GM18499 (cell line): ENCODE measurements around the gene ZNF862.

Experiments
- ATAC-seq: cut with Tn5 transposase; IDR thresholded peaks from one replicate; pipeline ENCODE4 v1.9.1; 2021; ENCODE audit warnings: moderate number of reproducible peaks; ENCODE audit not compliant: insufficient read depth, unreplicated experiment

Gene ZNF862

DNA sequence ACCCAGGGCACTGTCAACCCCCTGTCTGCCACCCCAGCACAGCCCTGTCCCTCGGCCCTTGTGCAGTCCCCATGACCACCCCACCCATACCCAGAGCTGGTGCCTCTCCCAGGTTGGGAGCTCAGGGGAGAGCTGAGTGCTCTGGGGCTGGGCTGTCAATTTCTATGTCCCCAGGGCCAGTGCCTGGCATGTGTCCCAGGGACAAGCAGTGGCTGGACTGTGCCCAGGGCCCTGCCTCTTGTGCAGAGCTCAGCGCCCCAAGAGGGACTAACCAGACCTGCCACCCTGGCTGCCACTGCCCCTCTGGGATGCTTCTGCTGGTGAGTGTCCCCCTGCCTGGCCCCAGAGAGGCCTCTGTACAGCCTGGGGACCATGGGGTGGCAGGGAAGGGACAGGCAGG lies 29.0 kb upstream of the ZNF862 start:
- no peak for ATAC-seq

DNA sequence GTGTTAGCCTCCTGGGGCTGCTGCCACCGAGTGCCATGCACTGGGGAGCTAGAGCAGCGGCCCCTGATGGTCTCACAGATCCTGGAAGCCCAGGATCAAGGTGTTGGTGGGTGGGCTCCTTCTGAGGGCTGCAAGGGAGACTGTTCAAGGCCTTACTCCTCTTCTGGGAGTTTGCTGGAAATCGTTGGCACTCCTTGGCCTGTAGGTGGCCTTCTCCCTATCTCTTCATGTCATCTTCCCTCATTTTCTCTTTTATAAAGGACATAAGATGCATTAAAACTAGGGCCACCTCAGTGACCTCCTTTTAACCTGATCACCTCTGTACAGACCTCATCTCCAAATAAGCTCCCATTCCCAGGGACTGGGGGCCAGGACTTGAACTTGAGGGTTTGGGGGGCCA lies 27.0 kb upstream of the ZNF862 start:
- ATAC-seq, result no peak

DNA sequence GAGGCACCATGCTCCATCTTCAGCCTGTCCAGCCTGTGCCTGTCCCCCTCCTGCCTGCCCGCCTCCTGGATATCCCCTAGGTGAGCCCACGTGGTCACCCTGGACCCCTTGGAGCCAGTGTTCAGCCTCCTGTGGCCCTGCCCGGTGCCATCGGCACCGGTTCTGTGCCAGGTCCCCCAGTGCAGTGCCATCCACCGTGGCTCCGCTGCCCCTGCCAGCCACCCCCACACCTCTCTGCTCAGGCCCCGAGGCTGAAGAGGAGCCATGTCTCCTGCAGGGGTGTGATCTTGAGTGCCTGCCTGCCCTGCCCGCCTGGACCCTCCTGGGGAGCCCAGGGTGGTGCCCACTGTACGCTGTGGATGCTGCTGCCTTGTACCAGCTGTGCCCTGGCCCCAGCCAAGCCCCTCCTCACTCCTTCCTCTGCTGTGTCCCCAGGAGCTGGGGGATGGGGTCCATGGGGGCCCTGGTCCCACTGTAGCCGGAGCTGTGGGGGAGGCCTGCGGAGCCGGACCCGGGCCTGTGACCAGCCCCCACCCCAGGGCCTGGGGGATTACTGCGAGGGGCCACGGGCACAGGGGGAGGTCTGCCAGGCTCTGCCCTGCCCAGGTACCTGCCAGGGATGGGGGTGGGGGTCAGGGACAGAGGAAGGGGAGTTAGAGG lies 26.2 kb upstream of the ZNF862 start:
- ATAC-seq, result no peak

DNA sequence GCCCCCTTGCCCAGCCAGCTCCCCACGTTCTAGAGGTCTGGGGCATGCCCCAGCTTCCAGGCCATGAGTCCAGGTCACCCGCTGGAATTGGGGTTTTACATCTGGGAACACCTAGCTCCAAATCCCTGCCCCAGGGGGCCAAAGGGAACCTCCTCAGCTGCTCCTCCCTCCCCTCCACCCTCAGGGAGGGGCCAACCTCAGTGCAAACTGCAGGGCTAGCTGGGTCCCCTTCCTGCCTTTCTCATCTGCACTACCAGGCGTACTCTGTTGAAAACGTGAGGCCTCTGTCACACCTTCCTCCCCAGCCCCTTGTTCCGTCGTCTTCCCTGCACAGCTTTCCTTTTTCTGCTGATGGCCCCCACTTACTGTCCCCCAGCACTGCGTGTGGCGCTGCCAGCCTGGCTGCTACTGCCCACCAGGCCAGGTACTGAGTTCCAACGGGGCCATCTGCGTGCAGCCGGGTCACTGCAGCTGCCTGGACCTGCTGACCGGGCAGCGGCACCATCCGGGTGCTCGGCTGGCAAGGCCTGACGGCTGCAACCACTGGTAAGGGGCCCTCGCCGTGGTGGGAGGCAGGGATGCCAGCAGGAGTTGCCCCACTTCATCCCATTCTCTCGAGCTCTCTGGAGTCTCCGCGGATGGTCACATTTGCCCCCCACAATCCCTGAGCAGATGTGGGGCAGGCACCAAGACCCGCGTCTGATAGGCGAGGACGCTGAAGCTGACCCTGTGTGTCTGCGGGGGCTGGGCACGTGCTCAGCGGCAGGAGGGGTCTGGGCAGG lies 24.7 kb upstream of the ZNF862 start:
- ATAC-seq, result no peak

DNA sequence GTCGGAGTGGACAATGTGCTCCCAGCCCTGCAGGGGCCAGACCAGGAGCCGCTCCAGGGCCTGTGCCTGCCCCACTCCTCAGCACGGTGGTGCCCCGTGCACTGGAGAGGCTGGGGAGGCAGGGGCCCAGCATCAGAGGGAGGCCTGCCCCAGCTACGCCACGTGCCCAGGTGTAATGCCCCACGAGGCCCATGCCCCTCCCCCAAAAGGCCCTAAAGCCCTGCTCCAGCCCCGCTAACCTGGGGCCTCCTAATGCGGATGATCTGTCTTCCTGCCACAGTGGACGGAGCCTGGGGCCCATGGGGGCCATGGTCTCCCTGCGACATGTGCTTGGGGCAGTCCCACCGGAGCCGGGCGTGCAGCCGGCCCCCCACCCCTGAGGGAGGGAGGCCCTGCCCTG lies 23.7 kb upstream of the ZNF862 start:
- ATAC-seq, result no peak

DNA sequence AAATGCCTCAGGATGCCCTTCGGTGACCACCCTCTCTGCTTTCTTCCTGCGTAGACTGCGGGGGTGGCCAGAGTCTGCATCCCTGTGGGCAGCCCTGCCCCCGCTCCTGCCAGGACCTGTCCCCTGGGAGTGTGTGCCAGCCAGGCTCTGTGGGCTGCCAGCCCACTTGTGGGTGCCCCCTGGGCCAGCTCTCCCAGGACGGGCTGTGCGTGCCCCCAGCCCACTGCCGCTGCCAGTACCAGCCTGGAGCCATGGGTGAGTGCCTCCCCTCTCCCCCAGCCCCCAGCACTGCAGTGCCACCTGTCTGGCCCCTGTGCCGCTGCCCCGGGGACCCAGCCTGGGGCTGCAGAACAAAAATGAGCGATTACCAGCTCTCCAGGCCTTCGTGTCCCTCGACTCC lies 23.1 kb upstream of the ZNF862 start:
- ATAC-seq, result no peak

DNA sequence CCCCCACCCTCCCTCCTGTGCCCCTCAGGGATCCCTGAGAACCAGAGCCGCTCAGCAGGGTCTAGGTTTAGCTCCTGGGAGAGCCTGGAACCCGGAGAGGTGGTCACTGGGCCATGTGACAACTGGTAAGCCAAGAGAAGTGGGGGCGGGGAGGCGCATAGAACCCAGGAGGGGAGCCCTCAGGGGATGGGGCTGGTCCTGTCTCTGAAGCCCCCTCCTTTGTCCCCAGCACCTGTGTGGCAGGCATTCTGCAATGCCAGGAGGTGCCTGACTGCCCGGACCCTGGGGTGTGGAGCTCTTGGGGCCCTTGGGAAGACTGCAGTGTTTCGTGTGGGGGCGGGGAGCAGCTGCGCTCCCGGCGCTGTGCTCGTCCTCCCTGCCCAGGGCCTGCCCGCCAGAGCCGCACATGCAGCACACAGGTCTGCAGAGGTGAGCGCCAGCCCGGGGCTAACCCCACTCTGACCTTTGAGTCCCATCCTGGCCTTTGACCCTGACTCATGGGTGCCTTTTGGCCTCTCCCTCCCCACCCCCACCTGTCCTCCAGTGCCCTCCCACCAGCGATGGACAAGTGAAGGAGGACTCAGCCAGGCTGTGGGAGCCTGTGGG lies 22.4 kb upstream of the ZNF862 start:
- no peak for ATAC-seq

DNA sequence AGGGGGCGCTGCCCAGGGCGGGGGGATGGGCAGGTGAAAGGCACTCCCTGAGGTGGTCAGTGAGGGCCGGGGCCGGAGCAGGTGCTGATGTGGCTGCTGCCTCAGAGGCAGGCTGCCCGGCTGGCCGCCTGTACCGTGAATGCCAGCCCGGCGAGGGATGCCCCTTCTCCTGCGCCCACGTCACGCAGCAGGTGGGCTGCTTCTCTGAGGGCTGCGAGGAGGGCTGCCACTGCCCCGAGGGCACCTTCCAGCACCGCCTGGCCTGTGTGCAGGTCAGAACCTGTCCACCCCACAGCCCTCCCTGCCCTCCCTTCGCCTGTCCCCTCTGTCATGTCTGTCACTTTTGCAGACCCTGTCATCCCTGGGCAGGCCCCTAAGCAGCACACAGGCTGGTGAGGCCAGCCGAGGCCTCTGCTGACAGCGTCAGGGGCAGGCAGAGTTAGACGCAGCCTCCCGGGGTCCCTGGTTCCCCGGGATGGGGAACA lies 21.9 kb upstream of the ZNF862 start:
- no peak for ATAC-seq

DNA sequence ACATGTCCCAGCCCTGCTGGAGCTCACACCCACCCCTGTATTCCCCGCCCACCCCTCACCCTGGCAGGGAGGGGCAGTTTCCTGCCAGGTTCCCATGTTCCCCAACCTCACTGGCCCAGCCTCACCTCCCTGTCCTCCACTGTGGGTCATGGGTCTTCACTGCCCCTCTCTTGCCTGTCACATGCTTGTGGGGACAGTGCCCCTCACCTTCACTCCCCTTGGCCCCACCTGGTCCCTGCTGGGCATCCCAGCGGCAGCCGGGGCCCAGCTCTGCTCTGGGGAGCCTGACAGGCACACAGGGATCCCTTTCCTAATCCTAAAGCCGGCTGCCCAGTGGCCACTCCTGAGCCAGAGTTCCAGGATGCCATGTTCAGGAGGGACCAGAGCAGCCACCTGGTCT lies 21.4 kb upstream of the ZNF862 start:
- ATAC-seq, result no peak

DNA sequence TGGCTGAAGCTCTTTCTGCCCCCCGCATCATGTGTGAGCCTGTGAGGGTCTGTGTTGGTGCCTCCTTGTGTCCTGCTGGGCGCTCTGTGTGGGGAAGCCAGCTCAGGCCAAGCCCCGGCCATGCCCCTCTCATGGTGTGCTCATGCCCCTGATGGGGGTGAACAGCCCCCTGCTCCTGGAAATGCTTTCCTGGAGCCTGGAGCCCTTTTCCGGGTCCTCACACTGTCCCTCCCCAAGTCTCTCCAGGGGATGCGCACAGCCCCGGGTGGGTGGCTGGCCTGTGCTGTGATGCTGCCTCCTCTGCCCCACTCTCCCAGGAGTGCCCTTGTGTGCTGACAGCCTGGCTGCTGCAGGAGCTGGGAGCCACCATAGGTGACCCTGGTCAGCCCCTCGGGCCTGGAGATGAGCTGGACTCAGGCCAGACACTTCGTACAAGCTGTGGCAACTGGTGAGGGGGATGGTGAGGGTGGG lies 20.8 kb upstream of the ZNF862 start:
- no peak for ATAC-seq

DNA sequence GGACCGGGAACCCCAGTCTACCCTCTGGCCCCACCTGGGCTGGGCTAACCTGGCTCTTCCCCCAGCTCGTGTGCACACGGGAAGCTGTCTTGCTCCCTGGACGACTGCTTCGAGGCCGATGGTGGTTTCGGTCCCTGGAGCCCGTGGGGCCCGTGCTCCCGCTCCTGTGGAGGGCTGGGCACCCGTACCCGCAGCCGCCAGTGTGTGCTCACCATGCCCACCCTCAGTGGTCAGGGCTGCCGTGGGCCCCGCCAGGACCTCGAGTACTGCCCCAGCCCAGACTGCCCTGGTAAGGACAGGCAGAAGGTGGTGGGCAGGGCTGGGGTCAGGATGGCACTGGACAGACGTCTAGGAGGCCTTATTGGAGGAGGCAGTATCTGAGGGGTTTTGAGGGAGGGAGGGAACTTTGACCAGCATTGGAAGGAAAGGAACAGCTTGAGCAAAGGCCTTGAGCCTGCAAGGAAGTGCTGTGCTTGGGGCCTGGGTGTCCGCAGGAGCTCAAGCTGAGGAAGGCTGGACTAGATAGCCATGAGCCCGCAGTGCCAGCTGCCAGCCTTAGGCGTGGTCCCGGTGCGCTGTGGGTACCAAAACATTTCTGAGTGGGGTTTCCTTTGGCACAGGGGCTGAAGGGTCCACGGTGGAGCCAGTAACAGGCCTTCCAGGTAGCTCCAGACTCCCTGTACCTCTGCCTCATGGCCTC lies 20.2 kb upstream of the ZNF862 start:
- ATAC-seq, result no peak

DNA sequence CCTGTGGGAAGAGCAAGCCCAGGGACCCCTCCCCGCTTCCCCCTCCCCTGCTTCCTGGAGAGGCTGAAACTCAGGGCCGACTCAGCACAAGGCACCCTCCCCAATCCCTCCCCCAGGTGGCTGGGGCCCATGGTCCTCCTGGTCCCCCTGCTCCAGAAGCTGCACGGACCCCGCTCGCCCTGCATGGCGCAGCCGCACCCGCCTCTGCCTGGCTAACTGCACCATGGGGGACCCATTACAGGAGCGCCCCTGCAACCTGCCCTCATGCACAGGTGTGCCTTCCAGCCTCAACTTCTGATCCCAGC lies 19.7 kb upstream of the ZNF862 start:
- ATAC-seq, result no peak

DNA sequence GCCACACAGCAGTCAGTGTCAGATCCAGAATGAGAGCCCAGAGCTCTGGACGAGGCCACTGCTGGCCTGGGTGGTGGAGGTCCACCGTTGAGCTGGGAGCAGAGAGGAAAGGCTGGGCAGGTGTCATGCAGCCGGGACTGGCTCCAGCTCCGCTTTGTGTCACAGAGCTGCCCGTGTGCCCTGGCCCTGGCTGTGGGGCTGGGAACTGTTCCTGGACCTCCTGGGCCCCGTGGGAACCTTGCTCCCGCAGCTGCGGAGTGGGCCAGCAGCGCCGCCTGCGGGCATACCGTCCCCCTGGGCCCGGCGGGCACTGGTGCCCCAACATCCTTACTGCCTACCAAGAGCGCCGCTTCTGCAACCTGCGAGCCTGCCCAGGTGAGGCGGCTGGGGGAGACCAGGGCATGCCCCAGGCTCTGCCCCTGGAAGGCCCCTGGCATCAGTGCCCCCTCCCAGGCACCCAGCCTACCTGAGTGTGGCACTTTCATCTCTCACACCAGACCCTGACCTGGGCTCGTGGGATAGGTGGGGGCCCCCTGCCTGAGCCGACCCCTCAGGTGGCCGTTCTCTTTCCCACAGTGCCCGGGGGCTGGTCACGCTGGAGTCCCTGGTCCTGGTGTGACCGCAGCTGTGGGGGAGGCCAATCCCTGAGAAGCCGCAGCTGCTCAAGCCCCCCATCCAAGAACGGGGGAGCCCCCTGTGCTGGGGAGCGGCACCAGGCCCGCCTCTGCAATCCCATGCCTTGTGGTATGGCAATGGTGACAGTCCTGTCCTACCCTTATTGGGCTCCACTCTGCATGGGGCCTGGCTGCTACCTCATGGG lies 18.8 kb upstream of the ZNF862 start:
- no peak for ATAC-seq

DNA sequence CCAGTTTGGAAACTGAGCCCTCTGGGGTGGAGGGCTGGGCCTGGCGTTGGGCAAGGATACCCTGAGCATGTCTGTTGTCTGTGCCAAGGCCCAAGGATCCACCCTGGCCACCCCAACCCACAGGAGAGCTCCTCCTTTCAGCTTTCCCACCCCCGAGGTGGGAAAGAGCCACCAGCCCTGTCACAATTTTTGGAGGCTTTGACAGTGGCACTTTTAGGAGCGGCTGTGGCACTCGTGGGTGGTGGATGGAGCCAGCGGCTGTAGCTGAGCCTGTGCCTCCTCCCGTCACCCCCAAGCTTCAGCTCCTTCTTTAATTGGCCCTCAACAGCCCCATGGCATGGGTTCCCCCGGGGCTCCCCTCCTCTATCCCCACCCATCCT lies 18.2 kb upstream of the ZNF862 start:
- ATAC-seq, result no peak

DNA sequence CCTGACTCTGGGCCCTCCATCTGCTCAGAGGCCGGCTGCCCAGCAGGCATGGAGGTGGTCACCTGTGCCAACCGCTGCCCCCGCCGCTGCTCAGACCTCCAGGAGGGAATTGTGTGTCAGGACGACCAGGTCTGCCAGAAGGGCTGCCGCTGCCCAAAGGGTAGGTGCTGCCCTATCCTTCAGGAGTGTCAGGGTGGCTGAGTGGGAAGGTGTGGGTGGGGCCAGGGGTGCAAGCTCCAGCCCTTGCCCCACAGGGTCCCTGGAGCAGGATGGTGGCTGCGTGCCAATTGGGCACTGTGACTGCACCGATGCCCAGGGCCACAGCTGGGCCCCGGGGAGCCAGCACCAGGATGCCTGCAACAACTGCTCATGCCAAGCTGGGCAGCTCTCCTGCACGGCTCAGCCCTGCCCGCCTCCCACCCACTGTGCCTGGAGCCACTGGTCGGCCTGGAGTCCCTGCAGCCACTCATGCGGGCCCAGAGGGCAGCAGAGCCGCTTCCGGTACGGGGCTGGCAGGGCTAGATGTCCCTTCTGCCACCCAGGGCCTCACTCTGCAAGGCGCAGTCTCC lies 17.5 kb upstream of the ZNF862 start:
- ATAC-seq, result no peak

DNA sequence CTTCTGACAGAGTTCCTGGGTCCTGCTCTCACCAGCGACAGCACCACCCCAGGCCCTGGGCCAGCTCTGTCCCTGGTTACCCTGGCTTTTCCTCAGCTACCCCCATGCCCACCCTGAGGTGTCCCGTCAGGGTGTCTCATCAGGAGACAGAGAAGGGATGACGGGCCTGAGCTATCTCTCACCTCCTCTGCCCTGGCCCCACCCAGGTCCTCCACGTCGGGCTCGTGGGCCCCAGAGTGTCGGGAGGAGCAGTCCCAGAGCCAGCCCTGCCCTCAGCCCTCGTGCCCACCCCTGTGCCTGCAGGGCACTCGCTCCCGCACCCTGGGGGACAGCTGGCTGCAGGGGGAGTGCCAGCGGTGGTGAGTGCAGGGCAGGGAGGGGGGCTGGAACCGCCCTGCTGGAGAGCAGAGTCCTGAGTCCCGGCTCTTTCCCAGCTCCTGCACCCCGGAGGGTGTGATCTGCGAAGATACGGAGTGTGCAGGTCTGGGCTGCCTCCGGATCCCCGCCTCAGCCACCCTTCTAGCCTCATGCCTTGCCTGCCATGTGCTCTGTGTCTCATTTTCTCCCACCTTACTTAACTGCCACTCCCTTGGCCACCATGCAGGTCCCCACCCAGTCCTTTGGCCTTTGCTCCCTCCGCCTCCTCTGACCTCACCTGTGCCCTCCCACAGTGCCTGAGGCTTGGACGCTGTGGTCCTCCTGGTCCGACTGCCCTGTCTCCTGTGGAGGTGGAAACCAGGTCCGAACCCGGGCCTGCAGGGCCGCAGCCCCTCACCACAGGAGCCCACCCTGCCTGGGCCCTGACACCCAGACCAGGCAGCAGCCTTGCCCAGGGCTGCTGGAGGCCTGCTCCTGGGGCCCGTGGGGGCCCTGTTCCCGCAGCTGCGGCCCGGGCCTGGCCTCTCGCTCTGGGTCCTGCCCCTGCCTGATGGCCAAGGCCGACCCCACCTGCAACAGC lies 16.7 kb upstream of the ZNF862 start:
- ATAC-seq, result no peak

DNA sequence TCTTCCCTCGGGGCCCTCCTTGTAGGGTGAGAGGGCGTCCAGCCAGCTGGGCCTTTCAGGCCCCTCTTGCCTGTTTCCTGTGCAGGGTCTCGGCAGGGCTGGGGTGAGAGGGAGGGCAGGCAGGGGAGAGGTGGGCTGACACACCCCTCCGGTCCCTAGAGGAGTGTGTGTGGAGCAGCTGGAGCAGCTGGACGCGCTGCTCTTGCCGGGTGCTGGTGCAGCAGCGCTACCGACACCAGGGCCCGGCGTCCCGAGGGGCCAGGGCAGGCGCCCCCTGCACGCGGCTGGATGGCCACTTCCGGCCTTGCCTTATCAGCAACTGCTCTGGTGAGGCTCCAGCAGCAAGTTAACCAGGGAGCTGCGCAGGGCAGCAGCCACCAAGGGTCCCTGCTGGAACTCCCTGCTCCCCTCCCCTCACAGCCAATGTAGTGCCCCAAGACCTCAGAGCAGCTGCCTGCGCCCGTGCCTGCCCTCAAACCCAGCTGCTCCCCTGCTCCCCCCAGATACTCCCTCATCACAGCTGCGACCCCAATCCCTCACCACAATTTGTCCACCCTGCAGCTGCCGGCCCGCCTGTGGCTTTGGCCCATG lies 15.7 kb upstream of the ZNF862 start:
- ATAC-seq, result no peak

DNA sequence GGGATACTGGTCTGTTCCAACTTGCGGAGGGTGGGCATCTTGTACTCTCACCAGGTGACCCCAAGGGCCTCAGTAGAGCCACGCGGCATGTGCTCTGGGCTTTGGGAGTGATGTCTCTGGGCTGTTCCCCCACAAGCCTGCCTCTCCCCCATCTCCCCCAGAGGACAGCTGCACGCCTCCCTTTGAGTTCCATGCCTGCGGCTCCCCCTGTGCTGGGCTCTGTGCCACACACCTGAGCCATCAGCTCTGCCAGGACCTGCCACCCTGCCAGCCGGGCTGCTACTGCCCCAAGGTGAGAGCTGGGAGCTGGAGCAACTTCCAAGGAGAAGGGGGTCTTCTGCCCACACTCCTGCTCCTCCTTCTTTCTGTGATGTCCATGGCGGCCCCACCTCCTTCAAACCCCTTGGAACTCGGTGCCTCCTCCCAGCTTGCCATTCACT lies 15.0 kb upstream of the ZNF862 start:
- no peak for ATAC-seq
